ENCODE measurements around the gene ATP6V1E1. TPM values are rescaled to one million over a fixed set of nuclear protein-coding genes. Genes with fewer than 3 reads are reported as not detected.
"Not testable (repeated sequence)": the region's sequence is repeated elsewhere in the genome, so short reads cannot be mapped to it uniquely, and the experiment has no call there.

Gene ATP6V1E1
- total RNA-seq, 4 donors from 2014 or later, result 64.4 to 70.9 (median 66.5) TPM

- Histone ChIP-seq H3K27ac (no peak overlapping the region), H3K36me3 (no peaks in the 10 kb centered on the region), H3K4me1 (no peaks in the 10 kb centered on the region), H3K27me3 (no peaks in the 10 kb centered on the region), H3K9me3 (no peaks in the 10 kb centered on the region), H3K4me3 (no peak overlapping the region)
- no peak for DNase-seq
- TF ChIP-seq POLR2A (IDR thresholded peaks at IDR 0.05) (no peak), CTCF (IDR thresholded peaks at IDR 0.05) (no peak)
These were observed 19.4 kb upstream of the ATP6V1E1 start for GRCh38 chr22:17647991-17648390.

GRCh38 chr22:17647452-17647851, 18.9 kb upstream of the ATP6V1E1 start:
- Histone ChIP-seq H3K4me3 (no peak overlapping the region), H3K27me3 (no peaks in the 10 kb centered on the region), H3K36me3 (no peaks in the 10 kb centered on the region), H3K4me1 (no peaks in the 10 kb centered on the region), H3K9me3 (no peaks in the 10 kb centered on the region), H3K27ac (no peak overlapping the region)
- no peak for DNase-seq
- no peak for TF ChIP-seq POLR2A (IDR thresholded peaks at IDR 0.05)
- no peak for TF ChIP-seq CTCF (IDR thresholded peaks at IDR 0.05)

- not testable (repeated sequence) for H3K27me3 ChIP-seq, H3K9me3 ChIP-seq, H3K4me3 ChIP-seq, H3K36me3 ChIP-seq, H3K27ac ChIP-seq, DNase-seq
- peaks cover 0 to 13% (median 4%) of the 10 kb centered on the region in 4 donors for H3K4me1 ChIP-seq
These were observed 13.8 kb upstream of the ATP6V1E1 start for GRCh38 chr22:17642357-17642756.

- Histone ChIP-seq H3K36me3 (no peaks in the 10 kb centered on the region), H3K9me3 (no peaks in the 10 kb centered on the region), H3K4me3 (no peak overlapping the region), H3K27ac (no peak overlapping the region), H3K27me3 (no peaks in the 10 kb centered on the region), H3K4me1 (peaks cover 0 to 13% (median 4%) of the 10 kb centered on the region in 4 donors)
- DNase-seq, result no peak
- no peak for TF ChIP-seq POLR2A (IDR thresholded peaks at IDR 0.05)
- TF ChIP-seq CTCF (IDR thresholded peaks at IDR 0.05), result no peak
These were observed 12.7 kb upstream of the ATP6V1E1 start for GRCh38 chr22:17641269-17641668.

- TF ChIP-seq POLR2A (IDR thresholded peaks at IDR 0.05) (peak; percentile 25 to 43), CTCF (IDR thresholded peaks at IDR 0.05) (peak in 1 of 6 experiments; percentile 5)
- no peaks in the 10 kb centered on the region for H3K27me3 ChIP-seq
- DNase-seq, result peak in 1 of 3 donors; percentile 59
- peak overlapping the region; percentile 95 to 100 (median 96) for H3K27ac ChIP-seq
- H3K4me3 ChIP-seq, result peak overlapping the region; percentile 61 to 96 (median 72)
- H3K36me3 ChIP-seq, result no peaks in the 10 kb centered on the region
- H3K4me1 ChIP-seq, result peaks cover 0 to 13% (median 4%) of the 10 kb centered on the region in 4 donors
- no peaks in the 10 kb centered on the region for H3K9me3 ChIP-seq
These were observed 10.7 kb upstream of the ATP6V1E1 start for GRCh38 chr22:17639247-17639741.

- Histone ChIP-seq H3K4me3 (peak within 1 kb of the TSS; percentile 61 to 96 (median 72)), H3K9me3 (no peaks in the 10 kb centered on the region), H3K27me3 (no peaks in the 10 kb centered on the region), H3K4me1 (peaks cover 0 to 15% (median 4%) of the 10 kb centered on the region in 4 donors), H3K27ac (peak within 1 kb of the TSS; percentile 95 to 100 (median 96)), H3K36me3 (no peaks in the 10 kb centered on the region)
- peak; percentile 94 to 97 (median 94) for DNase-seq
- TF ChIP-seq CTCF (IDR thresholded peaks at IDR 0.05) (peak in 2 of 6 experiments; percentile 29 to 32), POLR2A (IDR thresholded peaks at IDR 0.05) (peak; percentile 97 to 99)
These were observed 10.1 kb upstream of the ATP6V1E1 start, which contains the start of gene BCL2L13 for GRCh38 chr22:17638432-17639246. BCL2L13 (plus strand) TSS chr22:17638757; CDS start chr22:17655712, 16,955 bp downstream.
